ENCODE measurements around the gene DYNLT4.
A peak's percentile ranks its signal among the peaks of the same experiment; 100 is the strongest.

- TF ChIP-seq NR3C1 (CRISPR knock-in tag; conservative IDR thresholded peaks at IDR 0.05; ENCODE audit: low read depth) (no peak), CTCF (IDR thresholded peaks at IDR 0.05) (no peak), ETV6 (CRISPR knock-in tag; IDR thresholded peaks at IDR 0.05) (peak; percentile 97), NFYB (CRISPR knock-in tag; conservative IDR thresholded peaks at IDR 0.05; ENCODE audit: low read depth) (0 out of 2 replicates have a peak, but pooled peaks have one; percentile 28), NR2C2 (CRISPR knock-in tag; IDR thresholded peaks at IDR 0.05) (no peak; the same call in 1 of the 2 replicates), ZNF232 (CRISPR knock-in tag; IDR thresholded peaks at IDR 0.05) (peak; percentile 86), JUN (CRISPR knock-in tag; IDR thresholded peaks at IDR 0.05) (peak; percentile 77; the same call in 1 of the 2 replicates)
- TF ChIP-seq, protein P1, sequence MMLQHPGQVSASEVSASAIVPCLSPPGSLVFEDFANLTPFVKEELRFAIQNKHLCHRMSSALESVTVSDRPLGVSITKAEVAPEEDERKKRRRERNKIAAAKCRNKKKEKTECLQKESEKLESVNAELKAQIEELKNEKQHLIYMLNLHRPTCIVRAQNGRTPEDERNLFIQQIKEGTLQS (CRISPR knock-in tag; conservative IDR thresholded peaks at IDR 0.05) = 0 out of 2 replicates have a peak, but pooled peaks have one; percentile 34
- TF ChIP-seq, protein P2, sequence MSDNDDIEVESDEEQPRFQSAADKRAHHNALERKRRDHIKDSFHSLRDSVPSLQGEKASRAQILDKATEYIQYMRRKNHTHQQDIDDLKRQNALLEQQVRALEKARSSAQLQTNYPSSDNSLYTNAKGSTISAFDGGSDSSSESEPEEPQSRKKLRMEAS (CRISPR knock-in tag; IDR thresholded peaks at IDR 0.05) = peak; percentile 66; the same call in 1 of the 2 replicates
Observed at GRCh38 chr1:44819608-44820327, 12.6 kb upstream of the DYNLT4 start.

Data from WTC11 (cell line).